Keratinocyte (primary cell): Measurements from ENCODE around the gene SEPTIN5.

Experiments
- EZH2 ChIP-seq: IDR thresholded peaks from one replicate; pipeline ENCODE4 v1.6.1; 2012; ENCODE audit warnings: inconsistent platforms, mild to moderate bottlenecking, low read length, moderate library complexity
- TF ChIP-seq, protein P1 (sequence below), 3 experiments: IDR thresholded peaks in 1 of 3; conservative IDR thresholded peaks in 1 of 3; optimal IDR thresholded peaks in 1 of 3; 2 replicates in 2 of 3; 3 replicates in 1 of 3; pipeline versions ENCODE3 to v1.5.1; 2011; ENCODE audit warnings: low read length in 3 of 3, mild to moderate bottlenecking in 3 of 3, moderate library complexity in 2 of 3, control low read depth in 1 of 3, inconsistent platforms in 1 of 3; ENCODE audit not compliant: insufficient read depth in 2 of 3; ENCODE audit errors: extremely low read depth in 1 of 3

DNA sequence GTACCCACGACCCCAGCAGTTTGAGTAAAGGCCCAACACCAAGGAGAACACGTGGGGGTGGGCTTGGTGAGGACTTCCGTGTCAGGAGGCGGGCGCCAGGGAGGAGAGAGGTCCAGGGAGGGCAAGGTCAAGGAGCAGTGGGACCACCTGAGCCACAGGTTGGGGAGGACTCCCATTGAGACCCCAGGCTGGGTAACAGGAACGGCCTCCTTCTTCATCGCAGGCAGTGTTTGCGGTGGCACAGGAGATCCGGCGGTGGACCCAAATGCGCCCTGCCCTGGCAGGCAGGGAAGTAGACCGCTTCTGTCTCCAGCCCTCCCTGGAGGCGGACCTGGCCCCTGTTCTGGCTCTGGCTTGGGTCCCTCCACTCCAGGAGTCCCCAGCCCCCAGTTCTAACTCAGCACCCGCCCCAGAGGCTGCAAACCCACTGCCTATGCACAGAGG, 40.4 kb downstream of the SEPTIN5 start:
- no peak for TF ChIP-seq EZH2
- TF ChIP-seq, protein P1, sequence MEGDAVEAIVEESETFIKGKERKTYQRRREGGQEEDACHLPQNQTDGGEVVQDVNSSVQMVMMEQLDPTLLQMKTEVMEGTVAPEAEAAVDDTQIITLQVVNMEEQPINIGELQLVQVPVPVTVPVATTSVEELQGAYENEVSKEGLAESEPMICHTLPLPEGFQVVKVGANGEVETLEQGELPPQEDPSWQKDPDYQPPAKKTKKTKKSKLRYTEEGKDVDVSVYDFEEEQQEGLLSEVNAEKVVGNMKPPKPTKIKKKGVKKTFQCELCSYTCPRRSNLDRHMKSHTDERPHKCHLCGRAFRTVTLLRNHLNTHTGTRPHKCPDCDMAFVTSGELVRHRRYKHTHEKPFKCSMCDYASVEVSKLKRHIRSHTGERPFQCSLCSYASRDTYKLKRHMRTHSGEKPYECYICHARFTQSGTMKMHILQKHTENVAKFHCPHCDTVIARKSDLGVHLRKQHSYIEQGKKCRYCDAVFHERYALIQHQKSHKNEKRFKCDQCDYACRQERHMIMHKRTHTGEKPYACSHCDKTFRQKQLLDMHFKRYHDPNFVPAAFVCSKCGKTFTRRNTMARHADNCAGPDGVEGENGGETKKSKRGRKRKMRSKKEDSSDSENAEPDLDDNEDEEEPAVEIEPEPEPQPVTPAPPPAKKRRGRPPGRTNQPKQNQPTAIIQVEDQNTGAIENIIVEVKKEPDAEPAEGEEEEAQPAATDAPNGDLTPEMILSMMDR (optimal IDR thresholded peaks at IDR 0.05 in 1 of 3, IDR thresholded peaks at IDR 0.05 in 1 of 3, conservative IDR thresholded peaks at IDR 0.05 in 1 of 3; ENCODE audit: extremely low read depth in 1 of 3, insufficient read depth in 2 of 3, low read length in 3 of 3): no peak
